Measurements from ENCODE around the gene BRAF.

GRCh38 chr7:140707132-140707531 lies 217.6 kb downstream of the BRAF start:
- TF ChIP-seq CTCF (conservative IDR thresholded peaks at IDR 0.05; ENCODE audit: low read depth, low read length) = no peak
- no peak for TF ChIP-seq EZH2 (IDR thresholded peaks at IDR 0.05; ENCODE audit: low read length, unreplicated experiment)

All from PC-3 (cell line).